Trophoblast cell (in vitro differentiated cells and primary cell): ENCODE results near the gene KIF25.

ENCODE experiments used
- DNase-seq, 2 donors: peaks; one replicate each; pipeline ENCODE4 v3.0.0-alpha.2; 2016
- H2AFZ ChIP-seq: 2 replicates; pipeline ENCODE4 v1.6.1; 2013; ENCODE audit warnings: low read length, moderate library complexity, mild to moderate bottlenecking; ENCODE audit not compliant: insufficient read depth, poor library complexity
- H2AK5ac ChIP-seq: 2 replicates; pipeline ENCODE4 v1.6.1; 2013; ENCODE audit warnings: mild to moderate bottlenecking, low read length
- H2BK120ac ChIP-seq: 2 replicates; pipeline ENCODE4 v1.6.1; 2013; ENCODE audit warnings: low read length, mild to moderate bottlenecking, moderate library complexity; ENCODE audit not compliant: insufficient read depth, poor library complexity
- H2BK12ac ChIP-seq: 2 replicates; pipeline ENCODE4 v1.6.1; 2013; ENCODE audit warnings: mild to moderate bottlenecking, low read length, moderate library complexity
- H2BK5ac ChIP-seq: 2 replicates; pipeline ENCODE4 v1.6.1; 2013; ENCODE audit warnings: low read length, low read depth, moderate library complexity, mild to moderate bottlenecking; ENCODE audit not compliant: poor library complexity
- H3K14ac ChIP-seq: 2 replicates; pipeline ENCODE4 v1.6.1; 2013; ENCODE audit warnings: mild to moderate bottlenecking, low read length
- H3K18ac ChIP-seq: 2 replicates; pipeline ENCODE4 v1.6.1; 2013; ENCODE audit warnings: mild to moderate bottlenecking, low read length
- H3K23ac ChIP-seq: 2 replicates; pipeline ENCODE4 v1.6.1; 2013; ENCODE audit warnings: low read length
- H3K27ac ChIP-seq: 2 replicates; pipeline ENCODE4 v1.5.1; 2013; ENCODE audit warnings: low read depth, mild to moderate bottlenecking, inconsistent platforms, low read length, moderate library complexity
- H3K27me3 ChIP-seq: 2 replicates; pipeline ENCODE4 v1.6.1; 2013; ENCODE audit warnings: inconsistent platforms, mild to moderate bottlenecking, low read length, moderate library complexity; ENCODE audit not compliant: insufficient read depth
- H3K36me3 ChIP-seq, 2 experiments: 1 replicate in 1 of 2; 2 replicates in 1 of 2; pipeline ENCODE4 v1.6.1; 2013; ENCODE audit warnings: low read length in 2 of 2, mild to moderate bottlenecking in 2 of 2, moderate library complexity in 1 of 2; ENCODE audit not compliant: insufficient read depth in 2 of 2, control insufficient read depth in 1 of 2
- H3K4ac ChIP-seq: 2 replicates; pipeline ENCODE4 v1.6.1; 2013; ENCODE audit warnings: low read depth, mild to moderate bottlenecking, low read length, moderate library complexity
- H3K4me1 ChIP-seq, 2 experiments: 1 replicate in 1 of 2; 2 replicates in 1 of 2; pipeline ENCODE4 v1.6.1; 2013; ENCODE audit warnings: low read length in 2 of 2, mild to moderate bottlenecking in 2 of 2, moderate library complexity in 1 of 2; ENCODE audit not compliant: insufficient read depth in 2 of 2, control insufficient read depth in 1 of 2
- H3K4me2 ChIP-seq: 2 replicates; pipeline ENCODE4 v1.6.1; 2013; ENCODE audit warnings: inconsistent platforms, mild to moderate bottlenecking, low read length, moderate library complexity
- H3K4me3 ChIP-seq: 2 replicates; pipeline ENCODE4 v1.5.1; 2013; ENCODE audit warnings: mild to moderate bottlenecking, low read depth, low read length, inconsistent platforms
- H3K79me1 ChIP-seq: one replicate; pipeline ENCODE4 v1.6.1; 2013; ENCODE audit warnings: low read length
- H3K79me2 ChIP-seq: 2 replicates; pipeline ENCODE4 v1.6.1; 2013; ENCODE audit warnings: low read length, mild to moderate bottlenecking; ENCODE audit not compliant: control insufficient read depth, insufficient read depth, poor library complexity
- H3K9ac ChIP-seq: 2 replicates; pipeline ENCODE4 v1.6.1; 2013; ENCODE audit warnings: mild to moderate bottlenecking, low read length
- H3K9me3 ChIP-seq: 2 replicates; pipeline ENCODE4 v1.6.1; 2013; ENCODE audit warnings: low read depth, mild to moderate bottlenecking, control low read depth, inconsistent platforms, low read length; ENCODE audit not compliant: insufficient read depth
- H4K12ac ChIP-seq: 2 replicates; pipeline ENCODE4 v1.6.1; 2013; ENCODE audit warnings: low read depth, mild to moderate bottlenecking, low read length, moderate library complexity
- H4K8ac ChIP-seq: 2 replicates; pipeline ENCODE4 v1.6.1; 2013; ENCODE audit warnings: low read depth, mild to moderate bottlenecking, low read length, moderate library complexity
- H4K91ac ChIP-seq: one replicate; pipeline ENCODE4 v1.6.1; 2013; ENCODE audit warnings: low read depth, mild to moderate bottlenecking, low read length, moderate library complexity
- WGBS: extraction: QIAGEN DNeasy Blood & Tissue Kit; methylation state at CpG from one replicate; pipeline ENCODE4 v1.1.7; 2013; ENCODE audit warnings: missing lambda C conversion rate; ENCODE audit not compliant: insufficient read length, insufficient coverage; ENCODE audit errors: extremely low coverage; 5-methylcytosine and 5-hydroxymethylcytosine counted together

Gene KIF25

GRCh38 chr6:167981916-167982462 is 15.5 kb upstream of the KIF25 start:
- H3K4me1 ChIP-seq, result no peaks in the 10 kb centered on the region
- no peak for DNase-seq
- H3K27ac ChIP-seq, result no peak overlapping the region
- no peak overlapping the region for H2BK5ac ChIP-seq
- no peak overlapping the region for H2BK120ac ChIP-seq
- H3K4me2 ChIP-seq, result no peak overlapping the region
- peaks cover 7% of the 10 kb centered on the region for H3K9me3 ChIP-seq
- H3K27me3 ChIP-seq, result no peaks in the 10 kb centered on the region
- no peak overlapping the region for H3K18ac ChIP-seq
- no peak overlapping the region for H3K14ac ChIP-seq
- no peak overlapping the region for H4K12ac ChIP-seq
- no peaks in the 10 kb centered on the region for H3K36me3 ChIP-seq
- no peak overlapping the region for H2AK5ac ChIP-seq
- no peak overlapping the region for H3K4ac ChIP-seq
- H3K9ac ChIP-seq, result no peak overlapping the region
- no peak overlapping the region for H3K23ac ChIP-seq
- no peak overlapping the region for H4K91ac ChIP-seq
- no peak overlapping the region for H4K8ac ChIP-seq
- no CpG with 5 or more reads among the region's 7 CpGs for WGBS
- no peak overlapping the region for H2BK12ac ChIP-seq
- no peaks in the 10 kb centered on the region for H3K79me1 ChIP-seq
- H3K79me2 ChIP-seq, result no peaks in the 10 kb centered on the region
- no peak overlapping the region for H3K4me3 ChIP-seq
- no peak overlapping the region for H2AFZ ChIP-seq

- Histone ChIP-seq H3K27me3 (no peaks in the 10 kb centered on the region), H4K91ac (no peak overlapping the region), H3K4me2 (no peak overlapping the region), H2BK120ac (no peak overlapping the region), H4K12ac (no peak overlapping the region), H2AFZ (no peak overlapping the region), H3K9ac (no peak overlapping the region), H3K14ac (no peak overlapping the region), H3K36me3 (no peaks in the 10 kb centered on the region), H3K79me1 (no peaks in the 10 kb centered on the region), H3K4me3 (no peak overlapping the region), H3K79me2 (no peaks in the 10 kb centered on the region), H2BK12ac (no peak overlapping the region), H3K27ac (no peak overlapping the region), H4K8ac (no peak overlapping the region), H3K23ac (no peak overlapping the region), H2BK5ac (no peak overlapping the region), H2AK5ac (no peak overlapping the region), H3K9me3 (peaks cover 5% of the 10 kb centered on the region), H3K4me1 (peaks cover 0 to 4% of the 10 kb centered on the region in 2 experiments), H3K18ac (no peak overlapping the region), H3K4ac (no peak overlapping the region)
- WGBS, result no CpG with 5 or more reads among the region's 11 CpGs
- DNase-seq, result no peak
Observed at GRCh38 chr6:167984144-167984719, 13.2 kb upstream of the KIF25 start.

- no peak overlapping the region for H3K14ac ChIP-seq
- no peak overlapping the region for H3K23ac ChIP-seq
- H4K91ac ChIP-seq, result no peak overlapping the region
- H3K9me3 ChIP-seq, result peaks cover 5% of the 10 kb centered on the region
- H3K4me1 ChIP-seq, result peaks cover 0 to 4% of the 10 kb centered on the region in 2 experiments
- H2BK5ac ChIP-seq, result no peak overlapping the region
- H2AK5ac ChIP-seq, result no peak overlapping the region
- no peaks in the 10 kb centered on the region for H3K27me3 ChIP-seq
- no peak overlapping the region for H2BK120ac ChIP-seq
- H4K12ac ChIP-seq, result no peak overlapping the region
- H3K9ac ChIP-seq, result no peak overlapping the region
- H3K36me3 ChIP-seq, result no peaks in the 10 kb centered on the region
- DNase-seq, result no peak
- no peaks in the 10 kb centered on the region for H3K79me1 ChIP-seq
- H4K8ac ChIP-seq, result no peak overlapping the region
- no peaks in the 10 kb centered on the region for H3K79me2 ChIP-seq
- H3K4me2 ChIP-seq, result no peak overlapping the region
- H3K27ac ChIP-seq, result no peak overlapping the region
- no peak overlapping the region for H2AFZ ChIP-seq
- H3K18ac ChIP-seq, result no peak overlapping the region
- H2BK12ac ChIP-seq, result no peak overlapping the region
- no peak overlapping the region for H3K4ac ChIP-seq
- H3K4me3 ChIP-seq, result no peak overlapping the region
- no CpG with 5 or more reads among the region's 13 CpGs for WGBS
Observed at GRCh38 chr6:167984876-167985604, 12.4 kb upstream of the KIF25 start.

- WGBS, result 100% methylated on average over 7 of the region's 39 CpGs
- Histone ChIP-seq H3K79me2 (no peaks in the 10 kb centered on the region), H3K4ac (no peak overlapping the region), H3K4me2 (no peak overlapping the region), H3K18ac (no peak overlapping the region), H3K36me3 (no peaks in the 10 kb centered on the region), H2AK5ac (no peak overlapping the region), H3K9me3 (peaks cover 5% of the 10 kb centered on the region), H3K4me3 (no peak overlapping the region), H3K14ac (no peak overlapping the region), H3K27ac (no peak overlapping the region), H3K79me1 (no peaks in the 10 kb centered on the region), H3K23ac (no peak overlapping the region), H2BK12ac (no peak overlapping the region), H2AFZ (no peak overlapping the region), H3K27me3 (no peaks in the 10 kb centered on the region), H3K4me1 (peaks cover 0 to 4% of the 10 kb centered on the region in 2 experiments), H3K9ac (no peak overlapping the region), H2BK5ac (no peak overlapping the region), H4K8ac (no peak overlapping the region), H2BK120ac (no peak overlapping the region), H4K12ac (no peak overlapping the region), H4K91ac (no peak overlapping the region)
- no peak for DNase-seq
Observed at GRCh38 chr6:167985911-167986595, 11.4 kb upstream of the KIF25 start.
